ENCODE results near the gene UXT.

DNA sequence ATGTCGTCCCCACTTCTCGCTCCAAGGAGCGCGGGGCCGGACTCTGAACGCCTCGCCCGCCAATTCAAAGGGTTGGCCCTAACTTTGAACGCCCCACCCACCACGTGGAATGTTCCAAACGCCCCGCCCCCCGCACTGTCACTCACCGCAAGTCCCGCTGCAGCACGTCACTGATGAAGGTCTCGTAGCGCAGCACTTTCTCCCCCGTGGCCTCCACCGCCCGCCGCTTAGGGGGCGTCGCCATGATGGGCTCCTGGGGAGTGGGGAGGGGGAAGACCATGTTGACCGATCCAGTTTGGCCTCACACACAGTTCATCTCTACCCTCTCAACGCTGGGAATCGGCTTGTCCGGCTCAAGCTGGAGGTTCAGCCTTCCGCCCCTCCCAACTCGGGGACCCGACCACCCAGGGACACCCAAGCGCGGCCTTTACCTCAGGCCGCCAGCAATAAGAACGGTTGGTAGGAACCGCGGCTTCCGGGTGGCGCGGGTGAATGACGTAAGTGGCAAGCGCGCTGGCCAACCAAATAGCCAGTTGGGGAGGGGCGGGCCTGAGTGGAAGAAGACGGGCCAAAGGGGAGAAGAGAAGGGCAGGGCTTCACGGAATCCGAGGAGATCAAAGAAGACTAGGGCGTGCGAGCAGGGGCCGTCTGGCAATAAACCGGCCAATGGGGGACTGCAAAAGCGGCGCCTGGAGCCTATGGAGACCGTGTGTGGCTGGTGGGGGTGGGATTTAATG is at the start of gene UXT:
- no peak for TF ChIP-seq JUND (IDR thresholded peaks at IDR 0.05)
- TF ChIP-seq, protein P1, sequence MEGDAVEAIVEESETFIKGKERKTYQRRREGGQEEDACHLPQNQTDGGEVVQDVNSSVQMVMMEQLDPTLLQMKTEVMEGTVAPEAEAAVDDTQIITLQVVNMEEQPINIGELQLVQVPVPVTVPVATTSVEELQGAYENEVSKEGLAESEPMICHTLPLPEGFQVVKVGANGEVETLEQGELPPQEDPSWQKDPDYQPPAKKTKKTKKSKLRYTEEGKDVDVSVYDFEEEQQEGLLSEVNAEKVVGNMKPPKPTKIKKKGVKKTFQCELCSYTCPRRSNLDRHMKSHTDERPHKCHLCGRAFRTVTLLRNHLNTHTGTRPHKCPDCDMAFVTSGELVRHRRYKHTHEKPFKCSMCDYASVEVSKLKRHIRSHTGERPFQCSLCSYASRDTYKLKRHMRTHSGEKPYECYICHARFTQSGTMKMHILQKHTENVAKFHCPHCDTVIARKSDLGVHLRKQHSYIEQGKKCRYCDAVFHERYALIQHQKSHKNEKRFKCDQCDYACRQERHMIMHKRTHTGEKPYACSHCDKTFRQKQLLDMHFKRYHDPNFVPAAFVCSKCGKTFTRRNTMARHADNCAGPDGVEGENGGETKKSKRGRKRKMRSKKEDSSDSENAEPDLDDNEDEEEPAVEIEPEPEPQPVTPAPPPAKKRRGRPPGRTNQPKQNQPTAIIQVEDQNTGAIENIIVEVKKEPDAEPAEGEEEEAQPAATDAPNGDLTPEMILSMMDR (IDR thresholded peaks at IDR 0.05; ENCODE audit: low read depth, low read length, missing input control) = no peak
- peak in 1 of 2 donors; percentile 64 for TF ChIP-seq GABPA (IDR thresholded peaks at IDR 0.05 in 1 of 2, conservative IDR thresholded peaks at IDR 0.05 in 1 of 2)
- peak; percentile 88 for TF ChIP-seq YY1 (IDR thresholded peaks at IDR 0.05)
- TF ChIP-seq, protein P2, sequence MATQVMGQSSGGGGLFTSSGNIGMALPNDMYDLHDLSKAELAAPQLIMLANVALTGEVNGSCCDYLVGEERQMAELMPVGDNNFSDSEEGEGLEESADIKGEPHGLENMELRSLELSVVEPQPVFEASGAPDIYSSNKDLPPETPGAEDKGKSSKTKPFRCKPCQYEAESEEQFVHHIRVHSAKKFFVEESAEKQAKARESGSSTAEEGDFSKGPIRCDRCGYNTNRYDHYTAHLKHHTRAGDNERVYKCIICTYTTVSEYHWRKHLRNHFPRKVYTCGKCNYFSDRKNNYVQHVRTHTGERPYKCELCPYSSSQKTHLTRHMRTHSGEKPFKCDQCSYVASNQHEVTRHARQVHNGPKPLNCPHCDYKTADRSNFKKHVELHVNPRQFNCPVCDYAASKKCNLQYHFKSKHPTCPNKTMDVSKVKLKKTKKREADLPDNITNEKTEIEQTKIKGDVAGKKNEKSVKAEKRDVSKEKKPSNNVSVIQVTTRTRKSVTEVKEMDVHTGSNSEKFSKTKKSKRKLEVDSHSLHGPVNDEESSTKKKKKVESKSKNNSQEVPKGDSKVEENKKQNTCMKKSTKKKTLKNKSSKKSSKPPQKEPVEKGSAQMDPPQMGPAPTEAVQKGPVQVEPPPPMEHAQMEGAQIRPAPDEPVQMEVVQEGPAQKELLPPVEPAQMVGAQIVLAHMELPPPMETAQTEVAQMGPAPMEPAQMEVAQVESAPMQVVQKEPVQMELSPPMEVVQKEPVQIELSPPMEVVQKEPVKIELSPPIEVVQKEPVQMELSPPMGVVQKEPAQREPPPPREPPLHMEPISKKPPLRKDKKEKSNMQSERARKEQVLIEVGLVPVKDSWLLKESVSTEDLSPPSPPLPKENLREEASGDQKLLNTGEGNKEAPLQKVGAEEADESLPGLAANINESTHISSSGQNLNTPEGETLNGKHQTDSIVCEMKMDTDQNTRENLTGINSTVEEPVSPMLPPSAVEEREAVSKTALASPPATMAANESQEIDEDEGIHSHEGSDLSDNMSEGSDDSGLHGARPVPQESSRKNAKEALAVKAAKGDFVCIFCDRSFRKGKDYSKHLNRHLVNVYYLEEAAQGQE (IDR thresholded peaks at IDR 0.05) = peak; percentile 80

All from liver (tissue), 3 donors.